Measurements from ENCODE around the gene MAD2L1BP. TPM values are rescaled to one million over a fixed set of nuclear protein-coding genes. Genes with fewer than 3 reads are reported as not detected.
A peak's percentile ranks its signal among the peaks of the same experiment; 100 is the strongest.
"Not testable (repeated sequence)": the region's sequence is repeated elsewhere in the genome, so short reads cannot be mapped to it uniquely, and the experiment has no call there.

MAD2L1BP gene
- total and polyA plus RNA-seq, 2 donors from 2014 or later, result 19.0 to 31.0 TPM

- FAIRE-seq, result no peak
Measured at GRCh38 chr6:43645613-43645964, 9.9 kb downstream of the MAD2L1BP start.

GRCh38 chr6:43647613-43648012 lies 12.0 kb downstream of the MAD2L1BP start:
- Histone ChIP-seq H3K27me3 (ENCODE audit: control insufficient read depth, insufficient read depth, low read length) (no peaks in the 10 kb centered on the region), H3K9me3 (ENCODE audit: control insufficient read depth in 2 of 3, insufficient read depth in 1 of 3, low read length in 3 of 3) (no peaks in the 10 kb centered on the region), H3K9ac (ENCODE audit: low read length in 3 of 3) (no peak overlapping the region), H3K4me3 (ENCODE audit: low read length in 3 of 3) (no peak overlapping the region), H3K4me1 (ENCODE audit: control insufficient read depth in 2 of 3, insufficient read depth in 2 of 3, low read depth in 1 of 3, low read length in 3 of 3) (peaks cover 0 to 3% (median 0%) of the 10 kb centered on the region in 3 donors), H3K36me3 (ENCODE audit: control insufficient read depth in 2 of 3, insufficient read depth in 3 of 3, low read length in 3 of 3) (no peaks in the 10 kb centered on the region), H3K27ac (ENCODE audit: low read depth in 2 of 2, low read length in 2 of 2) (no peak overlapping the region)
- DNase-seq, result no peak
- FAIRE-seq, result no peak
- TF ChIP-seq CTCF (IDR thresholded peaks at IDR 0.05; ENCODE audit: borderline replicate concordance, extremely low read depth, insufficient read depth), result no peak
- intact Hi-C loops (cut with DNase I), result no loop called here

More at GRCh38 chr6:43645613-43645964, 9.9 kb downstream of the MAD2L1BP start:
- Histone ChIP-seq H3K9me3 (ENCODE audit: control insufficient read depth in 2 of 3, insufficient read depth in 1 of 3, low read length in 3 of 3) (no peaks in the 10 kb centered on the region), H3K27me3 (ENCODE audit: control insufficient read depth, insufficient read depth, low read length) (no peaks in the 10 kb centered on the region), H3K36me3 (ENCODE audit: control insufficient read depth in 2 of 3, insufficient read depth in 3 of 3, low read length in 3 of 3) (peaks cover 3 to 7% (median 3%) of the 10 kb centered on the region in 3 donors), H3K9ac (ENCODE audit: low read length in 3 of 3) (no peak overlapping the region), H3K4me3 (ENCODE audit: low read length in 3 of 3) (peak overlapping the region in 2 of 3 donors; percentile 26 to 28), H3K4me1 (ENCODE audit: control insufficient read depth in 2 of 3, insufficient read depth in 2 of 3, low read depth in 1 of 3, low read length in 3 of 3) (peaks cover 0 to 3% (median 0%) of the 10 kb centered on the region in 3 donors), H3K27ac (ENCODE audit: low read depth in 2 of 2, low read length in 2 of 2) (no peak overlapping the region)
- no peak for DNase-seq
- TF ChIP-seq CTCF (IDR thresholded peaks at IDR 0.05; ENCODE audit: borderline replicate concordance, extremely low read depth, insufficient read depth), result no peak
- intact Hi-C loops (cut with DNase I), result no loop called here

DNA sequence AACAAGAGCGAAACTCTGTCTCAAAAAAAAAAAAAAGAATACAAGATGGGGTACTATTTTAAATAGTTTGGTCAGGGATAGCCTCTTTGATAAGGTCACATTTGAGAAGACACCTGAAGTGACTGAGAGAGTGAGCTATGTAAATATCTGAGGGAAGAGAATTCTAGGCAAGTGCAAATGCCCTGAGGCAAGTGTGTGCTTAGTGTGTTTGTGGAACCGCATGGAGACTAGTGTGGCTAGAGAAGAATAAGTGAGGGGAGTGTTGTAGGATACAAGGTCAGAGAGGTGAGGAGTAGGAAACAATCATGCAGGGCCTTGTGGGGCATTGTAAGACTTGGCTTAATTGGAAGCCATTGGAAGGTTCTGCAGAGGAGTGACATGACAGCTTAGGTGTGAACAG lies 12.6 kb downstream of the MAD2L1BP start:
- Histone ChIP-seq H3K36me3 (ENCODE audit: control insufficient read depth in 2 of 3, insufficient read depth in 3 of 3, low read length in 3 of 3) (no peaks in the 10 kb centered on the region), H3K27ac (ENCODE audit: low read depth in 2 of 2, low read length in 2 of 2) (no peak overlapping the region), H3K9ac (ENCODE audit: low read length in 3 of 3) (no peak overlapping the region), H3K4me1 (ENCODE audit: control insufficient read depth in 2 of 3, insufficient read depth in 2 of 3, low read depth in 1 of 3, low read length in 3 of 3) (peaks cover 0 to 3% (median 0%) of the 10 kb centered on the region in 3 donors), H3K27me3 (ENCODE audit: control insufficient read depth, insufficient read depth, low read length) (no peaks in the 10 kb centered on the region), H3K4me3 (ENCODE audit: low read length in 3 of 3) (no peak overlapping the region), H3K9me3 (ENCODE audit: control insufficient read depth in 2 of 3, insufficient read depth in 1 of 3, low read length in 3 of 3) (no peaks in the 10 kb centered on the region)
- TF ChIP-seq CTCF (IDR thresholded peaks at IDR 0.05; ENCODE audit: borderline replicate concordance, extremely low read depth, insufficient read depth), result no peak
- no peak for DNase-seq
- intact Hi-C loops (cut with DNase I), result no loop called here
- FAIRE-seq, result no peak

DNA sequence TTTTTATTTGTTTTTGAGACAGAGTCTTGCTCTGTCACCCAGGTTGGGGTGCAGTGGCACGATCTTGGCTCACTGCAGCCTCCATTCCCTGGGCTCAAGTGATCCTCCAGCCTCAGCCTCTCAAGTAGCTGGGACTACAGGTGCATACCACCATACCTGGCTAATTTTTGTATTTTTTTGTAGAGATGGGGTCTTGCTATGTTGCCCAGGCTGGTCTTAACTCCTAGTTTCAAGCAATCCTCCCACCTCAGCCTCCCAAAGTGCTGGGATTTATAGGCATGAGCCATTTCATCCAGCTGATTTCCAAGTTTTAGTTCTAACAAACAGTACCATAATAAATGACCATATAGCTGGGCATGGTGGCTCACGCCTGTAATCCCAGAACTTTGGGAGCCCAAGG lies 17.2 kb downstream of the MAD2L1BP start:
- H3K27me3 ChIP-seq (ENCODE audit: control insufficient read depth, insufficient read depth, low read length); H3K27ac ChIP-seq (ENCODE audit: low read depth in 2 of 2, low read length in 2 of 2); H3K9me3 ChIP-seq (ENCODE audit: control insufficient read depth in 2 of 3, insufficient read depth in 1 of 3, low read length in 3 of 3); H3K4me1 ChIP-seq (ENCODE audit: control insufficient read depth in 2 of 3, insufficient read depth in 2 of 3, low read depth in 1 of 3, low read length in 3 of 3); H3K4me3 ChIP-seq (ENCODE audit: low read length in 3 of 3); intact Hi-C loops (cut with DNase I); H3K36me3 ChIP-seq (ENCODE audit: control insufficient read depth in 2 of 3, insufficient read depth in 3 of 3, low read length in 3 of 3); H3K9ac ChIP-seq (ENCODE audit: low read length in 3 of 3); FAIRE-seq; DNase-seq: not testable (repeated sequence)

All from kidney (tissue), 14 donors.